GM12875 (cell line): ENCODE data around the gene RILP.

Experiments
- H3K4me3 ChIP-seq: one replicate; pipeline ENCODE4 v1.5.1; 2011; ENCODE audit warnings: low read depth, low read length, control low read depth
- CTCF ChIP-seq: IDR thresholded peaks from 2 replicates; pipeline ENCODE4 v1.5.1; 2011; ENCODE audit warnings: low read depth, mild to moderate bottlenecking, control low read depth, inconsistent platforms, low read length, moderate library complexity, borderline replicate concordance; ENCODE audit not compliant: insufficient read depth

RILP gene

GRCh38 chr17:1626333-1626732, 23.3 kb downstream of the RILP start:
- TF ChIP-seq CTCF: no peak
- peak overlapping the region; percentile 11 for H3K4me3 ChIP-seq

- H3K4me3 ChIP-seq: no peak overlapping the region
Observed at GRCh38 chr17:1625581-1625980, 24.1 kb downstream of the RILP start.

GRCh38 chr17:1625053-1625452, 24.6 kb downstream of the RILP start:
- H3K4me3 ChIP-seq: no peak overlapping the region

More at GRCh38 chr17:1625581-1625980, 24.1 kb downstream of the RILP start:
- no peak for TF ChIP-seq CTCF

GRCh38 chr17:1624650-1625049, 25.0 kb downstream of the RILP start:
- no peak overlapping the region for H3K4me3 ChIP-seq
- no peak for TF ChIP-seq CTCF

More at GRCh38 chr17:1625053-1625452, 24.6 kb downstream of the RILP start:
- no peak for TF ChIP-seq CTCF

- H3K4me3 ChIP-seq: no peak overlapping the region
- TF ChIP-seq CTCF: no peak
Observed at GRCh38 chr17:1623057-1623630, 26.5 kb downstream of the RILP start.

GRCh38 chr17:1621273-1621954, 28.3 kb downstream of the RILP start:
- TF ChIP-seq CTCF: no peak
- H3K4me3 ChIP-seq: no peak overlapping the region

GRCh38 chr17:1620486-1620885, 29.2 kb downstream of the RILP start:
- no peak overlapping the region for H3K4me3 ChIP-seq
- no peak for TF ChIP-seq CTCF
